Suprapubic skin (tissue), 3 donors: ENCODE results near the gene DYNLT5.

Experiments
- CTCF ChIP-seq, 2 donors: fragments of 200-600 bp in 1 of 2; fragments of 450-650 bp in 1 of 2; sonication (generic) in 1 of 2; IDR thresholded peaks; one replicate each; pipeline ENCODE4 v1.5.1; 2016 to 2019; ENCODE audit warnings: antibody characterized with exemption in 2 of 2, mild to moderate bottlenecking in 1 of 2, moderate library complexity in 1 of 2
- EP300 ChIP-seq: sonication (generic); formaldehyde crosslinking; IDR thresholded peaks from one replicate; pipeline ENCODE4 v1.6.1; 2017; ENCODE audit warnings: antibody characterized with exemption

- TF ChIP-seq CTCF (IDR thresholded peaks at IDR 0.05) (no peak), EP300 (no peak)
Observed at GRCh38 chr1:66791621-66792610, 39.7 kb downstream of the DYNLT5 start.
